Heart left ventricle (tissue), 13 donors: ENCODE measurements around the gene OPCML.

Experiments
- CTCF ChIP-seq, 12 donors: fragments of 200-600 bp; sonication (generic) in 4 of 12; IDR thresholded peaks; one replicate each; pipeline versions ENCODE4 v1.5.0 to v1.8.0; 2018 to 2022; ENCODE audit warnings: antibody characterized with exemption in 12 of 12, mild to moderate bottlenecking in 5 of 12
- POLR2A ChIP-seq, 2 donors: fragments of 450-650 bp; IDR thresholded peaks; one replicate each; pipeline ENCODE4 v1.6.1; 2017; ENCODE audit warnings: antibody characterized with exemption in 2 of 2, mild to moderate bottlenecking in 2 of 2, moderate library complexity in 2 of 2
- donor health status: ischemic (EF 13 %, LVEDD 7.1; RV severe dilation, severe dysfunction).
- donor health status: DM: no; HTN: yes; CAD: no.
- donor health status: DM: no; HTN: no; CAD: no.
- donor health status: ischemic (EF 25% LVEDD 6.9; RV normal size, moderate dysfunction).
- donor health status: ischemic (EF 25% LVEDD 5.7; RV mildly dilated, moderate dysfunction).
- donor health status: ischemic (EF 35%, LVEDD 5.7; RV mildly dilated, moderate dysfunction).
- donor health status: nonischemic (EF 11% LVEDD 7.7; RV severe dilation, severe dysfunction).
- donor health status: DM: yes; HTN: yes; CAD: no.
- donor health status: PGD.
- donor health status: ischemic (EF 29% LVEDD 5.4; RV normal size, mild dysfunction).
- donor health status: nonischemic (EF 23%, LVEDD 6.1; RV moderate dilation, normal function).

- TF ChIP-seq CTCF (IDR thresholded peaks at IDR 0.05), result no peak
- TF ChIP-seq POLR2A (IDR thresholded peaks at IDR 0.05), result no peak
Observed at GRCh38 chr11:132728026-132728425, 804.3 kb downstream of the OPCML start.
